IPS-18a (cell line): ENCODE data around the gene HDAC4.

Source experiments
- H3K27ac ChIP-seq: one replicate; pipeline ENCODE4 v1.5.1; 2013; ENCODE audit warnings: low read length
- H3K27me3 ChIP-seq: one replicate; pipeline ENCODE4 v1.6.1; 2013; ENCODE audit warnings: mild to moderate bottlenecking, low read length; ENCODE audit not compliant: control insufficient read depth, insufficient read depth
- H3K36me3 ChIP-seq: one replicate; pipeline ENCODE4 v1.6.1; 2013; ENCODE audit warnings: low read depth, low read length; ENCODE audit not compliant: control insufficient read depth
- H3K4me1 ChIP-seq: one replicate; pipeline ENCODE4 v1.6.1; 2013; ENCODE audit warnings: low read depth, low read length; ENCODE audit not compliant: control insufficient read depth
- H3K4me3 ChIP-seq: one replicate; pipeline ENCODE4 v1.5.1; 2013; ENCODE audit warnings: low read length
- H3K9ac ChIP-seq: one replicate; pipeline ENCODE4 v1.6.1; 2013; ENCODE audit warnings: mild to moderate bottlenecking, low read length, moderate library complexity
- H3K9me3 ChIP-seq: one replicate; pipeline ENCODE4 v1.6.1; 2013; ENCODE audit warnings: low read depth, low read length; ENCODE audit not compliant: control insufficient read depth

Gene HDAC4

DNA sequence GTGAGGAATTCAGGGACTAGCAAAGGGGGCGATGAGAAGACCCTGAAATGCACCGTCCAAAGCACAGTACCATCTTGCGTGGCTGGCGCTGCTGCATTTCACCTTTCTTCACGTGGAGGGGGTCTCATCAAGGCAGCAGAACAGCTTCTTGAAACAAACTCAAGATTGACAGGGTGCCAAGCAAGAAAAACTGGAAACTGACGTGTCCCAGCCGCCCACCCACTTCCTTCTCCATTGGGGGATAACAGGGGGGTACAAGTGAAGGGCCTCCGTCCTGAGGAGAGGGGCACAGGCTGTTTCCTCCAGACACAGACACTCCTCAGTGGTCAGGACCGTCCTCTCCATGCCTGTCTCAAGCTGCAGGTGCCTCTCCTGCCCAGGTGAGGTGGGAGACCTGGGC, 32.5 kb downstream of the HDAC4 start:
- no peak overlapping the region for H3K9ac ChIP-seq
- no peak overlapping the region for H3K4me3 ChIP-seq
- no peak overlapping the region for H3K27ac ChIP-seq
- H3K27me3 ChIP-seq = no peaks in the 10 kb centered on the region
- no peaks in the 10 kb centered on the region for H3K9me3 ChIP-seq
- H3K4me1 ChIP-seq = no peaks in the 10 kb centered on the region
- H3K36me3 ChIP-seq = no peaks in the 10 kb centered on the region

DNA sequence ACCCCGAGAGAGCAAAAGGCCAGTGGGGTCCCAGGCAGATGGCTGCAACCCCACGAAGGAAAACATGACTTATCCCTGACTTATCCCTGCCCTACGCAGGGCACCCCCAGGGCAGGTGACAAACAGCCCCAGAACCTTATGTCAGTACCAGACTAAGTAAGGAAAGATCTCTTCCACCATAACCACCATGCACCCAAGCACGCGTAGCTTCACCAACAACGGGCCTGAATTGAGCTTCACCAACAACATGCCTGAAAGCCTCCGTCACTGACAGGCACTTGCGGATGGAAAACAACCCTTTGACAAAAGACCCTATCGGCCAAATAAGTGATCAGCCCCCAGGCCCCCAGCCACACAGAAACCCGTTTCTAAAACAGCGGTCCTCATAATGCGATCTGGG, 34.1 kb downstream of the HDAC4 start:
- no peaks in the 10 kb centered on the region for H3K27me3 ChIP-seq
- H3K4me1 ChIP-seq = no peaks in the 10 kb centered on the region
- H3K9ac ChIP-seq = no peak overlapping the region
- no peak overlapping the region for H3K4me3 ChIP-seq
- H3K36me3 ChIP-seq = no peaks in the 10 kb centered on the region
- H3K9me3 ChIP-seq = no peaks in the 10 kb centered on the region
- no peak overlapping the region for H3K27ac ChIP-seq

DNA sequence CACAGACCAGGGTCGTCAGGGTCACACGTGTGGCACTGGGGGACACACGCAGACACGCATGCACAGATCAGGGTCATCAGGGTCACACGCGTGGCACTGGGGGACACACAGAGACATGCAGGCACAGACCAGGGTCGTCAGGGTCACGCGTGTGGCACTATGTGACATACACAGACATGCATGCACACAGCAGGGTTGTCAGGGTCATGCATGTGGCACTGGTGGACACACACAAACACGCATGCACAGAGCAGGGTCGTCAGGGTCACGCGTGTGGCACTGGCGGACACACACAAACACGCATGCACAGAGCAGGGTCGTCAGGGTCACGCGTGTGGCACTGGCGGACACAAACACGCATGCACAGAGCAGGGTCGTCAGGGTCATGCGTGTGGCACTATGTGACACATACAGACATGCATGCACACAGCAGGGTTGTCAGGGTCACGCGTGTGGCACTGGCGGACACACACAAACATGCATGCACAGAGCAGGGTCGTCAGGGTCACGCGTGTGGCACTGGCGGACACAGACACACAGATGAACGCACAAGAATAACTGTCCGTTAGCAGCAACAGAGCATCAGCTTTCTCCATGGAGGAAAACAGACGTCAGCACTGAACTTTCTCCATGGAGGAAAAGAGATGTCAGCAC, 34.9 kb downstream of the HDAC4 start:
- peaks cover 7% of the 10 kb centered on the region for H3K4me1 ChIP-seq
- no peak overlapping the region for H3K27ac ChIP-seq
- no peak overlapping the region for H3K4me3 ChIP-seq
- H3K27me3 ChIP-seq = no peaks in the 10 kb centered on the region
- H3K9ac ChIP-seq = no peak overlapping the region
- H3K9me3 ChIP-seq = no peaks in the 10 kb centered on the region
- no peaks in the 10 kb centered on the region for H3K36me3 ChIP-seq

DNA sequence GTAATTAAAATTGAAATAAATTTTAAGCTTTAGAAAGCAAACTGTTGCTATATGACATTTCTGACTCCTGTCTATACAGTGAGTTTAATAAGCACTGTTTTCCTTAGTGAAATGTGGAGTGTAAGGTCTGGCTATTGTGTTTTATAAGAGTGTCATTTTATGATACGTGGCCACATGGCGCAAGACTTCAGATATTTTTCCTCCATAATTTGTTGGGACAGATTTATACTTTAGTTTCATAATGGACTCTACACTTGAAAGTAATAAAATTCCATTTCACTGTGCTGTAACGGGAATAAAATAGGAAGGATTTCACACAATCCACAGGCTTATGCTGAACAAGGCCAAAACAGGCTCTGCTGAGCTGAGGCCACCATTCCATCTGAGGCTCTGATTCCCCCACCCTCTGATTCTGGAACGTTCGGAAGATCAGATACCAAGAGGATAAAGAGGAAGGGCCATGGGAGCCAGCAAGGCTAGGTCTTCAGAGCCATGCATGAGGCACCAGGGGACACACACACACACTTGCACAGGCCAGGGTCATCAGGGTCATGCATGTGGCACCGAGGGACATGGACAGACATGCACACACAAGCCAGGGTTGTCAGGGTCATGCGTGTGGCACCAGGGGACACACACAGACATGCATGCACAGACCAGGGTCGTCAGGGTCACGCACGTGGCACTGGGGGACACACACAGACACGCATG, 35.6 kb downstream of the HDAC4 start:
- Histone ChIP-seq H3K9ac (no peak overlapping the region), H3K36me3 (no peaks in the 10 kb centered on the region), H3K4me3 (no peak overlapping the region), H3K9me3 (no peaks in the 10 kb centered on the region), H3K27ac (no peak overlapping the region), H3K4me1 (peaks cover 7% of the 10 kb centered on the region), H3K27me3 (no peaks in the 10 kb centered on the region)

DNA sequence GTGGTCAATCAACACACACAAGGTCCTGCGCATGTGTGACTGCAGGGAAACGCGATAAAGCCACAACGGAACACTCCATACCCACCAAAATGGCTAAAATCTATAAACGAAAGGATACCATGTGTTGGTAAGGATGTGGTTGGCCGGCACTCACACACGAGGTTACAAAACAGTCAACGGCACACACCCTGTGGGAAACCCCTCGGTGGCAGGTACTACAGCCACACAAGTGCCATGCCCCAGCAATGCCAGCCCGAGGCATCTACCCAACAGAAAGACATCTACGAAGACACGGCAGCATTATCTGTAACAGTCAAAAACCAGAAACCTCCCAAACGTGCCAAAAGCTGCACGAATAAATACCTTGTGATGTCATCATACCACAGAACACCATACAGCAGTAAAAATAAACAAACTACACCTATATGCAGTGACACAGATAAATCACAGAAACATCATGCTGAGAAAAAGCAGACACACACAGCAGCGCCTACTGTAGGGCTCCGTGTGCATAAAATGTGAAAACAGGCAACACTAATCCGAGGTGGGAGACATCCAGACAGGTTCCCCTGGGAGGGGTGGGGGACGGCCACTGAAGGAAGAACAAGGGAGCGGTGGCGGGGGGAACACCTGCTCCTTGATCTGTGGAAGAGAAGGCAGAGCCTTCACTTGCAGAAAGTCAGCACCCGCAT, 36.7 kb downstream of the HDAC4 start:
- Histone ChIP-seq H3K4me1 (peaks cover 7% of the 10 kb centered on the region), H3K9ac (no peak overlapping the region), H3K9me3 (no peaks in the 10 kb centered on the region), H3K27me3 (no peaks in the 10 kb centered on the region), H3K27ac (no peak overlapping the region), H3K36me3 (no peaks in the 10 kb centered on the region), H3K4me3 (no peak overlapping the region)

DNA sequence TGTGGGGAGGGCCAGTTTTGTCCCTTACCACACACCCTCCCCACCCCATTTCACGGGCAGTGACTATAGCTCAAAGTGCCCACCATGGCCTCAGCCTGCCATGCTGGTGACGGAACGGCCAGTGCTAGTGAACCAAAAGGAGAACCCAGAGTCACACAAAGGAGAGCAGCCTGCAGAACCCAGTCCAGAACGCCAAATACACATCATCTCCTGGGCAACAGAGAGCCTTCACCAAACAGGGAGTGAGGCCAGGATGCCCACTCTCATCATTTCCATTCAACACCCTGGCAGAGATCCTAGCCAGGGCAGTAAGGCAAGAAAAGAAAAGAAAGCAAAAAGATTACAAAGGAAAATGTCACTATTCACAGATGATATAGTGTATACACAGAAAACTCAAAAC, 38.3 kb downstream of the HDAC4 start:
- peaks cover 7% of the 10 kb centered on the region for H3K4me1 ChIP-seq
- no peak overlapping the region for H3K9ac ChIP-seq
- no peaks in the 10 kb centered on the region for H3K9me3 ChIP-seq
- H3K36me3 ChIP-seq = no peaks in the 10 kb centered on the region
- no peak overlapping the region for H3K27ac ChIP-seq
- no peaks in the 10 kb centered on the region for H3K27me3 ChIP-seq
- no peak overlapping the region for H3K4me3 ChIP-seq

DNA sequence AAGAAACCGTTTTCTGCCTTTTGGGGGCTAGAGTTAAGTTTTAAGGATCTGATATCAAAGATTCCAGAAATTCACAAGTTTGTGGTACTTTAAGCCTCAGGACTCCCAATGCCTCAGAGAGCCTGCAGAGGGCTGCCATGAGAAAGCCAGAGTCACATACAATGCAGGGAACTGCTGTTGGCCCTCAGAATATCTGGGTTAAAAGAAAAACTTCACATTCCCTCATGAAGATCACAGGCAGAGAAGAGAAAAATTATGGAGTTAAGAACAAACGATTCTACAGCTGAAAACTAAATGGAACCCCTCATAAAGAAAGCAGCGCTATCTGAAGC, 39.5 kb downstream of the HDAC4 start:
- H3K9me3 ChIP-seq = no peaks in the 10 kb centered on the region
- H3K9ac ChIP-seq = no peak overlapping the region
- H3K27ac ChIP-seq = no peak overlapping the region
- peaks cover 7% of the 10 kb centered on the region for H3K4me1 ChIP-seq
- no peak overlapping the region for H3K4me3 ChIP-seq
- no peaks in the 10 kb centered on the region for H3K36me3 ChIP-seq
- H3K27me3 ChIP-seq = no peaks in the 10 kb centered on the region

DNA sequence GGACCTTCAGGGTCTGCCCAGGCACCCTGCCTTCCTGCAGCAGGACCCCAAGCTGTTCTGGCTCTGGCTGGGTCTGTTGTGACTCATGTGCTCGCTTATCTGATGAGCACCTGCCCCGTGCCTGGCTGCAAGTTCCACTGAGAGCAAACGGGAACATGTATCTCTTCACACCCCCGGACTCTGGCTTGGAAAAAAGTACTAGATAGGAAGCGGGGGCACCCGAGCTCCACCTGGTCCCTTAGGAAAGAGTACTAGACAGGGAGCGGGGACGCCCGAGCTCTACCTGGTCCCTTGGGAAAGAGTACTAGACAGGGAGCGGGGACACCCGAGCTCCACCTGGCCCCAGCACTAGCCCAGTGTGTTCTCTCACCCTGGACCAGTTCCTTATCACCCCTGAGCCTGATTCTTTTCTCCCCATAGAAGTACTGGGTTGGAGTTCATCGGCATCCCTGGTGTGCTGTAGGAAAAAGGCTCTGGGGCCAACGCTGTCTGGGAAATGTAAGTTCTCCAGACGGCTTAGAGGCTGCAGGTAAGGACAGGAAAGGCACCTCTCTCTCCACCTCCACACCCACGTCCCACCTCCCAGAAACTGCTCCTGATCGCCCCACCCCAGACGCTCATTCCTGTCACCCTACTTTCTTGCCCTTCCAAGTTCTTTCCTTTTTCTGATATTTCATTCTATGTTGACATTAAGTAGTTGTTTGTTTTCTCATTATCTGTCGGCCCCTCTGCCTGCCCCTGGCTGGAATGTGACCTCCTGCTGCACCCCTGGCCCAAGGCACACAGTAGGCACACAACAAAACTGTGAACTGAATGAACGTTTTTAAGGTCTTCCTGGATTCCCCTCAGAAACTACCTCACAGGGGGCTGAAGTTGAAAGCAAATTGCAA, 40.2 kb downstream of the HDAC4 start:
- H3K36me3 ChIP-seq = no peaks in the 10 kb centered on the region
- peaks cover 7% of the 10 kb centered on the region for H3K4me1 ChIP-seq
- no peak overlapping the region for H3K9ac ChIP-seq
- H3K4me3 ChIP-seq = no peak overlapping the region
- no peaks in the 10 kb centered on the region for H3K27me3 ChIP-seq
- H3K9me3 ChIP-seq = peaks cover under 1% of the 10 kb centered on the region
- no peak overlapping the region for H3K27ac ChIP-seq

DNA sequence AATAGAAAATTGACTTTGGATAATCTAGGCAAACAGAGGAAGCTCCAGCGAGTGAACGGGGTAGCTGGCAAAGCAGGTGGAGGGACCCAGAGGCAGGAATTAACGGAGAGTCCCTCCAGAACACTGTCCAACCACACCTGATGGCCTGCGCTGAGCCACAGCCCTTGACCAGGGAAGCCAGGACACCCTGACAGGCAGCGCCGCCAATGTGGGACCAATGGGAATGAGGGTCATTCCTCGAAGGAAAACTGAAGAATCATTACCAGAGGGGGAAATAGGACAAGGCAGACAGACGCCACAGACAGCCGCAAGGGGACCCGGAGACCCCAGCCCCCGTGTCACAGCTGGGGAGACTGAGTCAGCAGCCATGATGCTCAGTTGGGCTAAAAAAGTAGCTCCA, 40.8 kb downstream of the HDAC4 start:
- H3K4me3 ChIP-seq = no peak overlapping the region
- no peaks in the 10 kb centered on the region for H3K36me3 ChIP-seq
- peaks cover 7% of the 10 kb centered on the region for H3K4me1 ChIP-seq
- H3K9ac ChIP-seq = no peak overlapping the region
- no peak overlapping the region for H3K27ac ChIP-seq
- H3K9me3 ChIP-seq = peaks cover 7% of the 10 kb centered on the region
- H3K27me3 ChIP-seq = no peaks in the 10 kb centered on the region

DNA sequence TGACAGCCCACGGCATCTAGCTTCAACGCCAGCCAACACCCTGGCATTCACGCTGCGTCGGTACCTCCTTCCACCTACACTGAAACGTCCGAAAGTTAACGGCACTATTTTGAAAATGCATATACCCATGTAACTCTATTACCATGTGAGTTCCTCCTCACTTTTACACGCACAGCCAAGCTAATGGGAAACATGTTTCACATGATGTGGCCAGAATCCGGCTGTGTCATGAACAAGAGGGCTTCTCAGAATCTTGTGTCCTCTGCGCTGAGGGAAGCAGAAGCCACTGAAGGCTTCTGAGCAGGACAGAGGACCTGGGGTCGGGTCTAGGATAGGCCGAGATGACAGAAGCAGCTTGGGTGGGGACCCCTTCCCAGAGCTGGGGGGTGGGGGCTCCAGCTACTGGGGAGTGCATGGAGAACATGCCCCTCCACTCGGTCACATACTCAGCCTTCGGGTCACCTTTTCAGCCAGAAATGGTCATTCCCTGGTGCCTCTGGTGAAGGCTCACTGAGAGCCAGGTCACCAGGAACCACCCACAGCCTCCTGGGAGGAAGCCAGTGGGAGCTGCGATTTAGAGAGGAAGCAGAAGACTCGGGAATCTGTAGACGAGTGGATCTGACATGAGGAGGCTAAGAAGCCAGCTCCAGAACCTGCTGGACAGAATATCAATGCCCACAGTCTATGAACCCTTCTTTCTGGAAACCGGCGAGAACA, 41.5 kb downstream of the HDAC4 start:
- Histone ChIP-seq H3K4me1 (peaks cover 7% of the 10 kb centered on the region), H3K27me3 (no peaks in the 10 kb centered on the region), H3K9ac (no peak overlapping the region), H3K4me3 (no peak overlapping the region), H3K27ac (no peak overlapping the region), H3K36me3 (no peaks in the 10 kb centered on the region), H3K9me3 (peaks cover 10% of the 10 kb centered on the region)
